Measurements from ENCODE around the gene IHH. TPM values are rescaled to one million over a fixed set of nuclear protein-coding genes. Genes with fewer than 3 reads are reported as not detected.

IHH gene
- total RNA-seq, 2 experiments from 2014 or later: not detected

DNA sequence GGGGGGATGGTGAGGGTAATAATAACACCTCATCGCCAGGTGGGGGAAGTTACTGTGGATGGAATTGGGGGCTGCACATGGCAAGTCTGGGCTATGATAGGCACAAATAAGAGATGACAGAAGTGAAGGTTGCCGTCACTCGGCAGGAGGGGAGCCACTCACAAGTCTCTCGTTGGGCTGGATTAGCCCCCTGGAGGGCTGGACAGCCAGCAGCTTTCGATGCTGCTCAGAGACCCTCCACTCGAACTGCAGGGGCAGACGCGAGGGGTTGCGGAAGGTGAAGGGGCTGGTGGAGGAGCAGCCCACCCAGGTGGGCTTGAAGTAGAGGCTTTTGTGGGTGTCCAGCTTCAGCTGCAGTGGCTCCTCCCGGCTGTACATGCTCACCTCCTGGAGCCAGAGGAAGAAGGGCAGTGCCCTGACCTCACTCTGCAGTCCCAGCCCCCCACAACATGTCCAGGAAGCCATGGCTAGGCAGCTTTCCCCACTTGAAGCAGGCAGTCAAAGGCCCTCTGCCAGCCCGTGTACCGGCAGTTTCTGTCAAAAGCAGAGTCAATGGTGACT, 37.6 kb downstream of the IHH start:
- intact Hi-C loops (cut with micrococcal nuclease): no loop called here
- POLR2A ChIA-PET: interaction anchor here (1.3 kb wide), 1 partner anchor 19 kb away, joined by 3 read pairs; no protein-coding TSS in a partner anchor
- no peak overlapping the region for H3K4me3 Mint-ChIP-seq
- no peaks in the 10 kb centered on the region for H3K36me3 Mint-ChIP-seq (ENCODE audit: low read depth)
- H3K9me3 Mint-ChIP-seq: no peaks in the 10 kb centered on the region
- no peak for DNase-seq
- no peaks in the 10 kb centered on the region for H3K4me1 Mint-ChIP-seq (ENCODE audit: low read depth)
- H3K27me3 Mint-ChIP-seq: no peaks in the 10 kb centered on the region
- H3K27ac Mint-ChIP-seq: no peak overlapping the region
- ATAC-seq: no peak
- CTCF ChIA-PET: no interaction called here
- TF ChIP-seq, protein P1, sequence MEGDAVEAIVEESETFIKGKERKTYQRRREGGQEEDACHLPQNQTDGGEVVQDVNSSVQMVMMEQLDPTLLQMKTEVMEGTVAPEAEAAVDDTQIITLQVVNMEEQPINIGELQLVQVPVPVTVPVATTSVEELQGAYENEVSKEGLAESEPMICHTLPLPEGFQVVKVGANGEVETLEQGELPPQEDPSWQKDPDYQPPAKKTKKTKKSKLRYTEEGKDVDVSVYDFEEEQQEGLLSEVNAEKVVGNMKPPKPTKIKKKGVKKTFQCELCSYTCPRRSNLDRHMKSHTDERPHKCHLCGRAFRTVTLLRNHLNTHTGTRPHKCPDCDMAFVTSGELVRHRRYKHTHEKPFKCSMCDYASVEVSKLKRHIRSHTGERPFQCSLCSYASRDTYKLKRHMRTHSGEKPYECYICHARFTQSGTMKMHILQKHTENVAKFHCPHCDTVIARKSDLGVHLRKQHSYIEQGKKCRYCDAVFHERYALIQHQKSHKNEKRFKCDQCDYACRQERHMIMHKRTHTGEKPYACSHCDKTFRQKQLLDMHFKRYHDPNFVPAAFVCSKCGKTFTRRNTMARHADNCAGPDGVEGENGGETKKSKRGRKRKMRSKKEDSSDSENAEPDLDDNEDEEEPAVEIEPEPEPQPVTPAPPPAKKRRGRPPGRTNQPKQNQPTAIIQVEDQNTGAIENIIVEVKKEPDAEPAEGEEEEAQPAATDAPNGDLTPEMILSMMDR (IDR thresholded peaks at IDR 0.05): no peak

- TF ChIP-seq, protein P1 (IDR thresholded peaks at IDR 0.05): no peak
- CTCF ChIA-PET: no interaction called here
- no peak overlapping the region for H3K4me3 Mint-ChIP-seq
- intact Hi-C loops (cut with micrococcal nuclease): no loop called here
- no peak overlapping the region for H3K27ac Mint-ChIP-seq
- no peak for ATAC-seq
- POLR2A ChIA-PET: no interaction called here
- H3K27me3 Mint-ChIP-seq: peaks cover 2% of the 10 kb centered on the region
- H3K36me3 Mint-ChIP-seq (ENCODE audit: low read depth): no peaks in the 10 kb centered on the region
- no peaks in the 10 kb centered on the region for H3K4me1 Mint-ChIP-seq (ENCODE audit: low read depth)
- no peaks in the 10 kb centered on the region for H3K9me3 Mint-ChIP-seq
- DNase-seq: no peak
Observed at GRCh38 chr2:219022616-219023015, 38.1 kb downstream of the IHH start.

- POLR2A ChIA-PET: no interaction called here
- Mint-ChIP-seq H3K4me1 (ENCODE audit: low read depth) (no peaks in the 10 kb centered on the region), H3K9me3 (no peaks in the 10 kb centered on the region), H3K4me3 (no peak overlapping the region), H3K36me3 (ENCODE audit: low read depth) (no peaks in the 10 kb centered on the region), H3K27ac (no peak overlapping the region), H3K27me3 (peaks cover 2% of the 10 kb centered on the region)
- DNase-seq (no peak), ATAC-seq (no peak)
- intact Hi-C loops (cut with micrococcal nuclease): no loop called here
- TF ChIP-seq, protein P1 (IDR thresholded peaks at IDR 0.05): no peak
- CTCF ChIA-PET: interaction anchor here (1.0 to 3.1 kb wide), 2 partner anchors 8 to 11 kb away, joined by 6 to 17 read pairs; no protein-coding TSS in a partner anchor
Observed at GRCh38 chr2:219022041-219022440, 38.7 kb downstream of the IHH start.

- no peaks in the 10 kb centered on the region for H3K36me3 Mint-ChIP-seq (ENCODE audit: low read depth)
- DNase-seq: no peak
- H3K27me3 Mint-ChIP-seq: peaks cover 2% of the 10 kb centered on the region
- no peaks in the 10 kb centered on the region for H3K9me3 Mint-ChIP-seq
- no peak overlapping the region for H3K27ac Mint-ChIP-seq
- no peak for ATAC-seq
- POLR2A ChIA-PET: no interaction called here
- no peaks in the 10 kb centered on the region for H3K4me1 Mint-ChIP-seq (ENCODE audit: low read depth)
- TF ChIP-seq, protein P1 (IDR thresholded peaks at IDR 0.05): no peak
- no peak overlapping the region for H3K4me3 Mint-ChIP-seq
- CTCF ChIA-PET: interaction anchor here (1.0 to 3.1 kb wide), 3 partner anchors 8 to 37 kb away, joined by 5 to 17 read pairs (median 6); no protein-coding TSS in a partner anchor
- intact Hi-C loops (cut with micrococcal nuclease): no loop called here
Observed at GRCh38 chr2:219021591-219021990, 39.1 kb downstream of the IHH start.

DNA sequence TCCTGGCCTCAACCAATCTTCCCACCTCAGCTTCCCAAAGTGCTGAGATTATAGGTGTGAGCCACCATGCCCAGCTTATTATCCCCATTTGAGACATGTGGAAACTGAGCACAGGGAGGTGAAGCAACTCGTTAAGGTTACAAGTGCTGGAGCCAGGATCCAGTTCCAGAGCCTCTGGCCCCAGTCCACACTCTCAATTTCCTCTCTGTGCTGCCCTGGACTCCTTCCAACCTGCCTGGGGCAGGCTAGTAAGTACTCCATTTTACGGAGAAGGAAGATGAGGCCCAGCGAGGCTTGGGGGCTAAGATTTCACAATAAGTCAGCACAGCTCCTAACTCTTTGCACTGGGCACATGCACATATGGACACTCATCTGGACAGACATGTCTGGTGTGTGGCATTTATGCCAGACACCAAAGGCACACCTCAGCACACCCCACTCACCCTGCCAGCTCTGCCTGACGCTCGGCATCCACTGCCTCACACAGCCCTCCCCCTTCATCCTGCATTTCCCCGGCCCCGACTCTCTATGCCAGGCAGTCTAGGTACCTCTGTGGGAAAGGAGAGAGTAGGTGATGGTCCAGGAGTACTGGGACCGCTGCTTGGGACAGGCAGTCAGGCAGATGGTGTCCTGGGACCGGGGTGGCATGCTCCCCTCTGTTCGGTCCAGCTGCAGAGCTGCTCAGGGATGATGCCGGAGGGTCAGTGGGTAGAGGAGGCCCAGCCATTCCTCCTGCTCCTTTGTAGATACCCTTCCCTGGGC, 39.9 kb downstream of the IHH start:
- DNase-seq (no peak), ATAC-seq (no peak)
- no peaks in the 10 kb centered on the region for H3K9me3 Mint-ChIP-seq
- CTCF ChIA-PET: interaction anchor here (1.0 to 3.1 kb wide), 3 partner anchors 9 to 41 kb away, joined by 3 to 17 read pairs (median 5); no protein-coding TSS in a partner anchor
- peaks cover 2% of the 10 kb centered on the region for H3K27me3 Mint-ChIP-seq
- intact Hi-C loops (cut with micrococcal nuclease): no loop called here
- no peak overlapping the region for H3K4me3 Mint-ChIP-seq
- POLR2A ChIA-PET: interaction anchor here (1.0 kb wide), 1 partner anchor 56 kb away, joined by 3 read pairs; no protein-coding TSS in a partner anchor
- no peak overlapping the region for H3K27ac Mint-ChIP-seq
- H3K4me1 Mint-ChIP-seq (ENCODE audit: low read depth): no peaks in the 10 kb centered on the region
- TF ChIP-seq, protein P1 (IDR thresholded peaks at IDR 0.05): no peak
- H3K36me3 Mint-ChIP-seq (ENCODE audit: low read depth): no peaks in the 10 kb centered on the region
